ENCODE data around the gene SIK3.
"Not testable (repeated sequence)": the region's sequence is repeated elsewhere in the genome, so short reads cannot be mapped to it uniquely, and the experiment has no call there.

Gene SIK3

DNA sequence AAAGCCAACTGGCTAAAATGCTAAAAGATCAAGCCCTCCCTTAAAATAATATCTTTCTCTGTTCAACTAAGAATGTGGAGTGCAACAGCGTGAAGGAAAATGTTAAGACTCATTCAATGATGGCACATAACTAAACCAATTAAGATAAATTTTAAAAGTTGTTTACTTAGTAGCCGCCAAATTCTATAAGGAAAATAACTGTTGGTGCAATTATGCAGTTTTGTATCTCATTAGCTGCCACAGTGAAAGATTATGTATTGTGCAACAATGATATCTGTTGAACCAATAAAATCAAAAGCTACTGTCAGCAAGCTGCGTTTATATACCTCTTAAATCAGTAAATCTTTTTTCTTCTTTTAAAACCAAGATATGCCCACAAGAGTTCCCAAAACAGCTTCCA is 55.5 kb downstream of the SIK3 start:
- DNase-seq: no peak

DNA sequence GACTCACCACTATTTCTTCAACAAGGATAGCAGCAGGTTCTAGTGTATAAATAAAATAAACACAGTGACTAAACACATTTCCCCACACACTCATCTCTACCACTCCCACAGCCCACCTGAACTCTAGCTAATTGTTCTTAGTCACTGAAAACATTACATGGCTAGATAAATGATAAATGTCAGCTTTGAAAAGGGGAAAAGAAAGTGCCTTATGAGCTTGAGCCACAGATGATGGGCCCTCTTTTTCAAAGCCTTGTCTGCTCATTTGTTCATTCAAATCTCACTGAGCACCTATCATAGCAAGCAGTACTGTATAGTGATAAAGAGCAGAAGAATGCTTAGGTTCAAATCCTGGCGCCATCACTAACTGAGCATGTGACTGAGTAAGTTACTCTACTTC is 58.3 kb downstream of the SIK3 start:
- no peak for DNase-seq

GRCh38 chr11:117039270-117039669 is 59.0 kb downstream of the SIK3 start:
- no peak for DNase-seq

DNA sequence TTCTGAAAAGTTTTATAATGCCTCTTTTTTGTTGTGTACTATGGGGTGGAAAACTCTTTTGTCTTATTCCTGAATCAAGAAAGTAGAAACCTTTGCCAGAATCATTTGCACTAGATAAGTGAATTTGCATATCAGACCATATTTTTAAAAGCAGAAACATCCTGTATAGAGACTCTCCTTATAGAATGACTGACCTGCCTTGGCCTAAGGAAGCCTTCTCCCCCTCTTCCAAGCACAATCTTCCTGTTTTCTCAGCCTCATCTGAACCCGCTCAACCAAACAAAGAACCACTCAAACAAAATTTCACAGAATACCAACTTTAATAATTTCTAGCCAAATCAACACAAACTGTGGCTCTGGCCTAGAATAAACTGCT is 60.3 kb downstream of the SIK3 start:
- DNase-seq: no peak

GRCh38 chr11:117037279-117037974 is 60.8 kb downstream of the SIK3 start:
- peak; percentile 21 for DNase-seq

GRCh38 chr11:117034901-117035300 is 63.3 kb downstream of the SIK3 start:
- DNase-seq: no peak

DNA sequence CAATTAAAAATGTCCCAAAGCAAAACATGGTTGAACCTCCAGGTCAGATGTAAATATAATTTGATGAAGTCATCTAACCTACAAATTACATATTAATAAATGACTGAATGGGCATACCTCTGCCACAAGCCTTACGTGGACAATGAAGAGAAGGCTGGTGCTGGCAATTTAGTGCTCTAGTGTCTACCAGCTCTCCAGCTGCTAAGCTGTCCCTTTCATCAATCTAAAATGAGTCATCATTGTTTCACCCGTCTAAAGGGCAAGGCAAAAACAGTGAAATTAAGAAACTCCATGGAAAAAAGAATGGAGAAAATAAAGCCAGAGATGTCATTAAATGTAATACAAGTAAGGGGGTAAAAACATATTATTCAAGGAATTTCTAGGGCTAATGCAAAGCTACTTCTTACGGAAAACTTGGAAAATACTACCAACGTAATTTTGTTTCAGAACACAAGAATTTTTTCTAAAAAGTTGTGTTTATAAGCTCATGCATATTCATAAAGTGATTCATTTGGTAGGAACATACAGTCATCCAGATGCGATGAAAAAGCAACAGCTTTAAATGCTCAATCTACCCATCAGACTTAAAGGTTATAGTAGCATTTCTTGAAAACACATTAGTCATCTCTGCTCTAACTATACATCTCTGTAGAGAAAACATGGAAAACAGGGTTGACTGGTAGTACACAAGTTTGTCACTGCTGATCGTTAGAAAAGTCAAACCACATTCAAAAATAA is 71.5 kb downstream of the SIK3 start:
- DNase-seq: peak; percentile 77

- not testable (repeated sequence) for DNase-seq
Observed at GRCh38 chr11:117023707-117024106, 74.5 kb downstream of the SIK3 start.

- DNase-seq: no peak
Observed at GRCh38 chr11:117023178-117023577, 75.0 kb downstream of the SIK3 start.

DNA sequence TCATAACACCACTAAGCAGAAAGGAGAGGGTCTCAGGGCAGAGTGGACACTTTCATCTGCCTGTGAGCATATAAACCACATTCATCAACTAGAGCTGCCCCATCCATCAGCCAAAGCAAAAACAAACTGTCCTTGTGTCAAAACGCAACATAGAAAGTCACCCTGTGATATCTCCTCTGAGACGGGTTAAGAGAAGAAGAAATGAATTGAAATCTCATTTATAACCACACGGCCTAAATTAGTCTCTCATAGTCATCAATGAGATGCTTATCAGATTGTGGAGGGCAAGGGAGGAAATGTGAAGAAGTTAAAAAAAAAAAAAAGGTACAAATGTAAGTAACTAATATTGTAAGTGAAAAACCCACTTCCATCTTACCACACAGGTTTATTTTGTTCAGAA is 75.7 kb downstream of the SIK3 start:
- no peak for DNase-seq

DNA sequence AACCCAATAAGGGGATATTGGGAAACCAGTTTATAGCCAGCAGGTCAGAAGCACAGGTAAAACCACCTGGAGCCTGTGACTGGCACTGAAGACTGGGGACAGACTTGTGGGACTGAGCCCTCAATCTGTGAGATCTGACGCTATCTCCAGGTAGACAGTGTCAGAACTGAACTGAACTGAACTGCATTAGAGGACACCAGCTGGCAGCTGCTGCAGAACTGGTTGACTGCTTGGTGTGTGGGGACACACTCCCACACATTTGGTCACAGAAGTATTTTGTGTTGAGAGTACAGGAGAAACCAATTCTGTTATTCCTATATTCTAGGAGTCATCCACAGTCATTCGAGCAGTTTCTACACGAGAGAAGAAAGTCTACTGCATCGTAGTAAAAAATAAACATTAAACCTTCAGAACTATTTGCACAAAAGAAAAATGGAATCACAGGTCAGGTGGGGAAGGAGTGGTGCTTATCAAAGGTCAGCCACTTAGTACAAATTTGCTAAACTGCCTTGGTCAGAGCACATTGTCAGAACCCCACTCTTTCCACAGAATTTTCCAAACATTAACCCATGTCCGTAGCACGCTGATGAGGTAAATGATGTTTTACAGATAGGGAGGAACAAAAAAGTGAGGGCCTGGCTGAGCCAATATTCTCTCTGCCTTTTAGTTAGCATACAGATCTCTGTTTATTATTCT is 77.2 kb downstream of the SIK3 start:
- no peak for DNase-seq

DNA sequence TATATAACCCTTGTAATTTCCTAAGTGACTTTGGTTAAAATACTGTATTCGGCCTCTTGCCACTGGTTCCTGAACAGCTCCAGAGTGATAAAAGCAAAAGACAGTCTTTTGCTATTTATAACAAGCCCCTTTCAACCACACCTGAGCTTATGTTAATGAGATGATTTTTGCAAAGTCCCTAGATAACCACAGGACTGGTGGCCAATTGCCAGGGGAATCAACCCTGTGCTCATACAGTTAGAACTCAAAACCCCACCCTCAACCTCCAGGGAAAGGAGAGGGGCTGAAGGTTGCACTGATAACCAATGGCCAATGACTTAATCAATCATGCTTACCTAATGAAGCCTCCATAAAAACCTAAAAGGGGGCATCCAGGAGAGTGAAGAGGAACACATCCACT is 77.9 kb downstream of the SIK3 start:
- no peak for DNase-seq

DNA sequence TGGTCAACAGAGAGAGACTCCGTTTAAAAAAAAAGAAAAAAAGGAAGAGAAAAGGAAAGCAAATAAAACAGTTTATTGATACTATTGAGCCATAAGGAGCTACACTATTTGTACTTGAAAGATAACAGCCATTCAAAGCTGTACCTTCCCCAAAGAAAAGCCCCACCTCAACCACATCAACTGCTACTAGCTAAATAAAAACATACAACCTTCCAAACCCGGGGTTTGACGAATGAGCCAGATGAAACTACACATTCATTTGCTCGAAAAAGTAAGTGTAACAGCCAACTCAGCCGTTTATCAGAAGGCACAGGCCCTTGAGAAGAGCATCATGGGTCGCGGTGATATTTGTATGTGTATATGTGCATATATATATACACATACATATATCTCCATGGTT is 78.4 kb downstream of the SIK3 start:
- DNase-seq: no peak

- no peak for DNase-seq
Observed at GRCh38 chr11:117017456-117017855, 80.8 kb downstream of the SIK3 start.

- DNase-seq: no peak
Observed at GRCh38 chr11:117016747-117017146, 81.5 kb downstream of the SIK3 start.

DNA sequence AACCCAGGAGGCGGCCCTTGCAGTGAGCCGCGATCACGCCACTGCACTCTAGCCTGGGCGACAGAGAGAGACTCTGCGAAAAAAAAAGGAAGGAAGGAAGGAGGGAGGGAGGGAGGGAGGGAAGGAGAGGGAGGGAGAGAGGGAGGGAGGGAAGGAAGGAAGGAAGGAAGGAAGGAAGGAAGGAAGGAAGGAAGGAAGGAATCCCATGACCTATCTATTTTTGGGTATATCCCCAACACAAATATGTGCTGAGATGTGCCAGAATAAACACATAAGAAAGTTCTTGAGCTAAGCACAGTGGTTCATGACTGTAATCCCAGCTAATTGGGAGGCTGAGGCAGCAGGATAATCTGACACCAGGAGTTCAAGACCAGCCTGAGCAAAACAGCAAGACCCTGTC is 82.0 kb downstream of the SIK3 start:
- DNase-seq: no peak

- DNase-seq: no peak
Observed at GRCh38 chr11:117011541-117011898, 86.7 kb downstream of the SIK3 start.

- DNase-seq: peak; percentile 97
Observed at GRCh38 chr11:117010808-117011540, 87.3 kb downstream of the SIK3 start.

- DNase-seq: peak; percentile 13
Observed at GRCh38 chr11:117009905-117010605, 88.2 kb downstream of the SIK3 start.

- no peak for DNase-seq
Observed at GRCh38 chr11:117005758-117006157, 92.5 kb downstream of the SIK3 start.

- no peak for DNase-seq
Observed at GRCh38 chr11:117002639-117003299, 95.5 kb downstream of the SIK3 start.

DNA sequence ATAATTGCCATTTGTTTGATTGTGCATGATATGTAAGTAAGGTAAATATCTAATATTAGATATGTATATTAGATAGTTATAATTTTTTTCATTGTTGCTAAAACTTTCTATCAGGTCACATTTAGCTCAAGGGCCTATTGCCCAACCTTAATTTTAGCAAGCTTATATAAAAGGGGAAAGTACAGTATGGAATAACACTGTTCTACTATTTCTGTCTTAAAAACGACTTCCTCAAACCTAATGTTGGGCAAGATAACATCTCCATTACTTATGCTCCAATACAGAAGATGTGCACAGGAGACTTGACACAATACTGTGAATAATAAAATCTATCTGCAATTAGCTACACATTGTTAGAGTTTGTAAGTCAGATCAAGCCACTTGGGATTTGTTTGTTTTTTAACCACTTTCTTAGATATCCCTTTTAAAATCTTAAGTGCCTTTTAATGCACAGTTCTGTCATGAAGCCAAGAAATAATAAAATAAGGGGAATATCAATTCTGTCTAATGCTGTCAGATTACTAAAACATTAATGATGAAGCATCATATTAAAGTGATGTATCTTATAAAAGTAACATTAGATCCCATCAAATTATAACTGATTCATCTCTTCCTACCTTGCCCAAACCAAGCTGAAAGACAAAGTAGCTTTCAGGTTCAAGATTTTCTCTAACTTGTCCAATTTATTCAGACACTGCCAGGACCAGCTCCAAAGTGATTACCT is 98.1 kb downstream of the SIK3 start:
- DNase-seq: no peak

All from fibroblast of skin of right quadriceps (primary cell).